OCI-LY3 (cell line): ENCODE results near the gene PTBP1.

Experiments
- H2AFZ ChIP-seq: fragments of 200-600, 300-600 bp; shearing (Covaris generic); 2 replicates; pipeline ENCODE4 v1.6.0; 2014; ENCODE audit warnings: antibody characterized with exemption, low read depth, low read length
- H3K27ac ChIP-seq: fragments of 200-600, 300-600 bp; sonication (generic); 2 replicates; pipeline ENCODE4 v1.5.1; 2014; ENCODE audit warnings: mild to moderate bottlenecking, low read length, moderate library complexity, mixed read lengths
- H3K27me3 ChIP-seq: fragments of 200-600, 300-600 bp; sonication (generic); 2 replicates; pipeline ENCODE4 v1.6.1; 2014; ENCODE audit warnings: low read depth, low read length, mixed read lengths
- H3K36me3 ChIP-seq: fragments of 200-600, 300-600 bp; sonication (generic); replicated peaks from 2 replicates; pipeline ENCODE3; 2014; ENCODE audit warnings: low read depth, low read length, mixed read lengths
- H3K4me1 ChIP-seq: fragments of 300-600, 200-600 bp; sonication (generic); 2 replicates; pipeline ENCODE4 v1.6.1; 2014; ENCODE audit warnings: low read length, mixed read lengths
- H3K4me2 ChIP-seq: fragments of 200-600, 300-600 bp; sonication (generic); 2 replicates; pipeline ENCODE4 v1.6.1; 2014; ENCODE audit warnings: low read length, mixed read lengths
- H3K4me3 ChIP-seq: fragments of 300-600, 200-600 bp; sonication (generic); 2 replicates; pipeline ENCODE4 v1.5.1; 2014; ENCODE audit warnings: antibody characterized with exemption, mild to moderate bottlenecking, low read length, moderate library complexity
- H3K79me2 ChIP-seq: fragments of 300-600, 200-600 bp; shearing (Covaris generic); 2 replicates; pipeline ENCODE4 v1.6.1; 2014; ENCODE audit warnings: mild to moderate bottlenecking, low read length, mixed read lengths
- H3K9ac ChIP-seq: fragments of 300-600, 200-600 bp; shearing (Covaris generic); 2 replicates; pipeline ENCODE4 v1.6.0; 2014; ENCODE audit warnings: mild to moderate bottlenecking, low read length, moderate library complexity
- H3K9me3 ChIP-seq: fragments of 200-600, 300-600 bp; shearing (Covaris generic); 2 replicates; pipeline ENCODE4 v1.6.1; 2014; ENCODE audit warnings: low read length, mixed read lengths; ENCODE audit not compliant: insufficient read depth
- H4K20me1 ChIP-seq: fragments of 200-600, 300-600 bp; sonication (generic); 2 replicates; pipeline ENCODE4 v1.6.1; 2016; ENCODE audit warnings: low read length, mixed read lengths; ENCODE audit not compliant: insufficient read depth
- CTCF ChIP-seq: fragments of 200-600, 300-600 bp; sonication (generic); IDR thresholded peaks from 2 replicates; pipeline ENCODE4 v1.5.1; 2014; ENCODE audit warnings: antibody characterized with exemption, low read length, low read depth
- EZH2phosphoT487 ChIP-seq: fragments of 200-600 bp; shearing (Covaris generic); IDR thresholded peaks from 2 replicates; pipeline ENCODE4 v1.6.1; 2018; ENCODE audit warnings: antibody characterized with exemption, mixed run types, low read depth

Gene PTBP1

DNA sequence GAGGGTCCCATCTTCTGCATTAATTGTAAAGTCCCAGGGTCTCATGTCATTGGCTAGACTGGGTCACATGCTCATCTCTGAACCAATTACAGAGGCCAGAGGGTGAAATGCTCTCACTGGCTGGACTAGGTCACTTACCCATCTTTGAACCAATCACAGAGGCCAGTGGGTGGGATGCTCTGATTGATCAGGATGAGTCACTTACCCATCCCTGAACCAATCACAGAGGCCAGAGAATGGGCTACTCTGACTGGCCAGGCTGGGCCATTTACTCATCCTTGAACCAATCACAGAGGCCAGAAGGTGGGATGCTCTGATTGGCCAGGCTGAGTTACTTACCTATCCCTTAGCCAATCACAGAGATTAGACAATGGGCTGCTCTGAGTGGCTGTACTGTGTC lies 41.0 kb upstream of the PTBP1 start:
- Histone ChIP-seq H3K9me3 (no peaks in the 10 kb centered on the region), H3K36me3 (no peaks in the 10 kb centered on the region), H3K4me1 (no peaks in the 10 kb centered on the region), H3K9ac (no peak overlapping the region), H3K4me3 (no peak overlapping the region), H3K4me2 (no peak overlapping the region), H3K27ac (no peak overlapping the region), H3K79me2 (no peaks in the 10 kb centered on the region), H3K27me3 (no peaks in the 10 kb centered on the region), H4K20me1 (no peaks in the 10 kb centered on the region), H2AFZ (no peak overlapping the region)
- TF ChIP-seq EZH2phosphoT487 (no peak), CTCF (no peak)

DNA sequence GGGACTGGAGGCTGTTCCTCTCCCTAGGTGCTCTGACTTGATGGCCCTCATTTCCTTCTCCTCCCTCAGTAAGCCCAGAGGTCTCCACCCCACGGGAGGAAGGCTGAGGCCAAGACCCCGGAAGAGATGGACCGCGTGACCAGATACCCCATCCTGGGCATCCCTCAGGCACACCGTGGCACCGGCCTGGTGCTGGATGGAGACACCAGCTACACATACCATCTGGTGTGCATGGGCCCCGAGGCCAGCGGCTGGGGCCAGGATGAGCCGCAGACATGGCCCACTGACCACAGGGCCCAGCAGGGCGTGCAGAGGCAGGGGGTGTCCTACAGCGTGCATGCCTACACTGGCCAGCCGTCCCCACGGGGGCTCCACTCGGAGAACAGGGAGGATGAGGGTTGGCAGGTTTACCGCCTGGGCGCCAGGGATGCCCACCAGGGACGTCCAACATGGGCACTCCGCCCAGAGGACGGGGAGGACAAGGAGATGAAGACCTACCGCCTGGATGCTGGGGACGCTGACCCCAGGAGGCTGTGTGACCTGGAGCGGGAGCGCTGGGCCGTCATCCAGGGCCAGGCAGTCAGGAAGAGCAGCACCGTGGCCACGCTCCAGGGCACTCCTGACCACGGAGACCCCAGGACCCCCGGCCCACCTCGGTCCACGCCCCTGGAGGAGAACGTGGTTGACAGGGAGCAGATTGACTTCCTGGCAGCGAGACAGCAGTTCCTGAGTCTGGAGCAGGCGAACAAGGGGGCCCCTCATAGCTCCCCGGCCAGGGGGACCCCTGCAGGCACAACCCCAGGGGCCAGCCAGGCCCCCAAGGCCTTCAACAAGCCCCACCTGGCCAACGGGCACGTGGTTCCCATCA lies 40.2 kb upstream of the PTBP1 start:
- Histone ChIP-seq H3K79me2 (no peaks in the 10 kb centered on the region), H3K4me2 (no peak overlapping the region), H3K4me1 (no peaks in the 10 kb centered on the region), H3K9me3 (no peaks in the 10 kb centered on the region), H3K27ac (no peak overlapping the region), H3K36me3 (no peaks in the 10 kb centered on the region), H2AFZ (no peak overlapping the region), H3K27me3 (no peaks in the 10 kb centered on the region), H4K20me1 (no peaks in the 10 kb centered on the region), H3K4me3 (no peak overlapping the region), H3K9ac (no peak overlapping the region)
- TF ChIP-seq EZH2phosphoT487 (no peak), CTCF (no peak)

DNA sequence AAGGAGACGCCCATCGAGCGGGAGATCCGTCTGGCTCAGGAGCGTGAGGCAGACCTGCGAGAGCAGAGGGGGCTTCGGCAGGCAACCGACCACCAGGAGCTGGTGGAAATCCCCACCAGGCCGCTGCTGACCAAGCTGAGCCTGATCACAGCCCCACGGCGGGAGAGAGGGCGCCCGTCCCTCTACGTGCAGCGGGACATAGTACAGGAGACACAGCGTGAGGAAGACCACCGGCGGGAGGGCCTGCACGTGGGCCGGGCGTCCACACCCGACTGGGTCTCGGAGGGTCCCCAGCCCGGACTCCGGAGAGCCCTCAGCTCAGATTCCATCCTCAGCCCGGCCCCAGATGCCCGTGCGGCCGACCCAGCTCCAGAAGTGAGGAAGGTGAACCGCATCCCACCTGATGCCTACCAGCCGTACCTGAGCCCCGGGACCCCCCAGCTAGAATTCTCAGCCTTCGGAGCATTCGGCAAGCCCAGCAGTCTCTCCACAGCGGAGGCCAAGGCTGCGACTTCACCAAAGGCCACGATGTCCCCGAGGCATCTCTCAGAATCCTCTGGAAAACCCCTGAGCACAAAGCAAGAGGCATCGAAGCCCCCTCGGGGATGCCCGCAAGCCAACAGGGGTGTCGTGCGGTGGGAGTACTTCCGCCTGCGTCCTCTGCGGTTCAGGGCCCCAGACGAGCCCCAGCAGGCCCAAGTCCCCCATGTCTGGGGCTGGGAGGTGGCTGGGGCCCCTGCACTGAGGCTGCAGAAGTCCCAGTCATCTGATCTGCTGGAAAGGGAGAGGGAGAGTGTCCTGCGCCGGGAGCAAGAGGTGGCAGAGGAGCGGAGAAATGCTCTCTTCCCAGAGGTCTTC lies 39.2 kb upstream of the PTBP1 start:
- H3K9ac ChIP-seq, result no peak overlapping the region
- H3K9me3 ChIP-seq, result no peaks in the 10 kb centered on the region
- no peaks in the 10 kb centered on the region for H3K36me3 ChIP-seq
- no peak overlapping the region for H3K4me2 ChIP-seq
- no peaks in the 10 kb centered on the region for H3K4me1 ChIP-seq
- no peak overlapping the region for H2AFZ ChIP-seq
- H3K27ac ChIP-seq, result no peak overlapping the region
- H3K27me3 ChIP-seq, result no peaks in the 10 kb centered on the region
- H3K4me3 ChIP-seq, result no peak overlapping the region
- TF ChIP-seq EZH2phosphoT487, result no peak
- no peak for TF ChIP-seq CTCF
- no peaks in the 10 kb centered on the region for H4K20me1 ChIP-seq
- H3K79me2 ChIP-seq, result no peaks in the 10 kb centered on the region

- Histone ChIP-seq H3K79me2 (no peaks in the 10 kb centered on the region), H3K4me2 (no peak overlapping the region), H4K20me1 (no peaks in the 10 kb centered on the region), H3K4me1 (no peaks in the 10 kb centered on the region), H3K27ac (no peak overlapping the region), H2AFZ (no peak overlapping the region), H3K9ac (no peak overlapping the region), H3K4me3 (no peak overlapping the region), H3K9me3 (no peaks in the 10 kb centered on the region), H3K36me3 (no peaks in the 10 kb centered on the region), H3K27me3 (no peaks in the 10 kb centered on the region)
- TF ChIP-seq EZH2phosphoT487 (no peak), CTCF (no peak)
Measured at GRCh38 chr19:763181-763580, 34.1 kb upstream of the PTBP1 start.
